ENCODE data around the gene CLIC1.
A peak's percentile ranks its signal among the peaks of the same experiment; 100 is the strongest.

The CLIC1 gene

GRCh38 chr6:31737991-31738979 is 2.0 kb upstream of the CLIC1 start:
- no peak for DNase-seq

DNA sequence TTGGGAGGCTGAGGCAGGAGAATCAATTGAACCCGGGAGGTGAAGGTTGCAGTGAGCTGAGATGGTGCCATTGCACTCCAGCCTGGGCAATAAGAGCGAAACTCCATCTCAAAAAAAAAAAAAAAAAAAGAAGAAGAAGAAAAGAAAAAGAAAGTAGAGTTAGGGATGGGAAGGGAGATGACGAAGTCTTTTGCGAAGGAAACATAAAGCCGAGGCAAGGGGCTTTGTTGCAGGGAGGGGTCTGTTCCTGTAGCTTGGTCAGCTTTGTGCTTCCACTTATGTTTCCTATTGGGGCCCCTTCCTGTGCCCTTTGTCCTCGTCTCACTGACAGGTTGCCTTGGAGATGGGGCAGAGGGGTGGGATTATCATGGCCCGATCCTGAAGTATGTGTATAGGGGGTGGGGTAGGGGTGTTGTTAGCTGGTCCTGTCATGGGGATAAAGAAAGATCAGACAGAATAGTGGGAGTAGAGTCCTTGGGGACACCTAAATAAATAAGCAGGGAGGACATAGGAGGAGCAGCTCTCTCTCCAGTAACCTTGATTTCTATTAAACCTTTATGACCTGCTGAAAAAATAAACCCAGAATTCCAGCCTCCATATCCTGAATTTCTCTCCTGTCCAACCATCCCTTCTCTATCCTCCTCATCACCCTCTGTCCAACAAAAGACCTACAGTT is 1.1 kb upstream of the CLIC1 start:
- no peak for DNase-seq

DNA sequence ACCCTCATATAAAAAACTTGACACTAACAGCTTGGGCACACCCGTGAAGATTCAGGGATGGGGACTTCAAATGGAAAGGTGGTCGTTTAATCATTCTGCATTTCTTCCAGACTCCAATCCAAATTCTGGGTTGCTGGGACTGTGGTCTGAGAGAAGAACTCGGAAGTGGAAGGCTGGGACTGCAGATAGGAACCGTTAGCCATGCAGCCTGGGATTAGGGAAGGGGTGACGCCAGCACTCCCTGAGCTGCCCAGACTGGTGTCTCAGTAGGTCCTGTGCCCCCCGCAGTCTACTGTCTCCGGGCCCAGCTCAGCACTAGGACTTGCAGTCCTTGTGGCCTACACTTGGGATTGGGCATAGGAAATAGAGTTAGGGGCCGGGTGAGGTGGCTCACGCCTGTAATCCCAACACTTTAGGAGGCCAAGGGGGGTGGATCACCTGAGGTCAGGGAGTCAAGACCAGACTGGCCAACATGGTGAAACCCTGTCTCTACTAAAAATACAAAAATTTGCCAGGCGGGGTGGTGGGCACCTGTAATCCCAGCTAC is 511 bp upstream of the CLIC1 start:
- no peak for DNase-seq

GRCh38 chr6:31734821-31735406 is 1.4 kb downstream of the CLIC1 start:
- no peak for DNase-seq

- no peak for DNase-seq
Observed at GRCh38 chr6:31734247-31734820, 2.0 kb downstream of the CLIC1 start.

DNA sequence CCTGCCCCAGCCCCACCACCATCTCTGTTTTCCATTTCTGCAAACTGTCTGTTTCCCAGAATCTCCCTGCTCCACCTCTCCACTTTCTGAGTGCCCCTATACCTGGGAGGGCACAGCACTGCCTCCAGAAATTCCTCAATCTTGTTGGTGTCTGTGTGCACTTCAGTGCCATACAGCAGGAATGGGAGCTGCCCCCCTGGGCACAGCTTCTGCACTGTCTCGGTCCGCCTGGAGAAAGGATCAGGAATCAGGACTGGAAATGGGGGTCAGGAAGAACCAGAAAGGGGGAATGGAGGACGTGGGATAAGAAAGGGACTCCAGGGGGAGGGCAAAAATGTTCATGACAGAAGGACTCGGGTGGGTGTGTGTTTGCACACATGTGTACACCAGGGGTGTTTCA is 2.6 kb downstream of the CLIC1 start:
- no peak for DNase-seq

DNA sequence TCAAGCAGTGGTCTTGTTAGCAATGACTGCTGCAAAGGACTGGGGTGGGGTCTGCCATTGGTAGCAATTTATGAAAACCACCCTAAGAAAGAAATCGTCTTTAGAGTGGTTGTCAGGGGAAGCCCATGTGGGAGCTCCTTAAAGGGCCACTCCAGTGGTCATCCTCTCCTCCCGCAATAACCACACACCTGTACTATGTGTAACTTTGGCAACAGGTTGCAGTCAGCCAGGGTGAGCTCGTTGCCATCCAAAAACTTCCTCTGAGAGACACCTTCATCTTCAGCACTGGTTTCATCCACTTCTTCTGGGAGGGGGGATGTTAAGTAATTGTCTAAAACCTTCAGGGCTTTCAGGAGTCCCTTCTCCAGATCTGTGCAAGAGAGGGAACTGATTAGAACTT is 4.3 kb downstream of the CLIC1 start:
- DNase-seq = no peak

DNA sequence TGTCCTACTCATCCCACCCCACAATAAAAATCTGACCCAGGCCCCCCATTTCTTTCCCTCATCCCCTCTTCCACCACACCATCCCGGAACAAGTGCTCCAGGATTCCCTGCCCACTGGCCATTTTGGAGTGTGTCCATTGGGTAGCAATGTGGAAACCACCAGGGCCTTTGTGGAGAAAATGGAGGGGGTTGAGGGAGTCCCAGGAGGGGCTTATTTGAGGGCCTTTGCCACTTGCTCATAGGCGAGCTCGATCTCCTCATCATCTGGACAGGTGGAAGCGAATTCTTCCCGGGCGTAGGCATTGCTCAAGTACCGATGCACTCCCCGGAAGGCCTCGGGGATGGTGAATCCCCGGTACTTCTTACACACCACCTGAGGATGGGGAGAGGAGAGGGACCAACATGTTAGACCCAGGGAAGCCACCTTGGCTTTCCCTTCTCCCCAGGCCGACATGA is 5.7 kb downstream of the CLIC1 start:
- DNase-seq = no peak

GRCh38 chr6:31729979-31730630 is 6.2 kb downstream of the CLIC1 start:
- DNase-seq = peak; percentile 59

DNA sequence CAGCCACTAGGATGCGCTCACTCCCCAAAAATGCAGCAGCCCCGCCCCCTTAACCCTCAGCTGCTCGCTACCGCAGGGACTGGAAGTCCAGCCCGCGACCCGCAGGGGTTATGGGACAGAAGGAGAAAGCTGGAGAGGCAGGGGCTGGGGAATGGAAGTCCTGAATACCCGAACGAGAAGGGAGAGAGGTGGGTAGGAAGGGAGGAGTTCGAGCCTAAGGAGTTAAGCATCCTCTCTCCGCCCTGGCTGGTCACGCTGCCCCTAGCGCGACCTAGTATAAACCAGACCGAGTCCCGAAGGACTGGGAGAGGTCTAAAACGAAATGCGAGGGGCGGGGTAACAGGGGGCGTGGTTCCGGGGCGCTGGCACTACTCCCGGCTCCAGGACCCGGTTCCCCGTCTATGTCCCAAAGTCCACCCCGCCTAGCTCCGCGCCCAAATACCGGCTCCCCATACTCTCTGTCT is 6.8 kb downstream of the CLIC1 start:
- DNase-seq = peak; percentile 72

DNA sequence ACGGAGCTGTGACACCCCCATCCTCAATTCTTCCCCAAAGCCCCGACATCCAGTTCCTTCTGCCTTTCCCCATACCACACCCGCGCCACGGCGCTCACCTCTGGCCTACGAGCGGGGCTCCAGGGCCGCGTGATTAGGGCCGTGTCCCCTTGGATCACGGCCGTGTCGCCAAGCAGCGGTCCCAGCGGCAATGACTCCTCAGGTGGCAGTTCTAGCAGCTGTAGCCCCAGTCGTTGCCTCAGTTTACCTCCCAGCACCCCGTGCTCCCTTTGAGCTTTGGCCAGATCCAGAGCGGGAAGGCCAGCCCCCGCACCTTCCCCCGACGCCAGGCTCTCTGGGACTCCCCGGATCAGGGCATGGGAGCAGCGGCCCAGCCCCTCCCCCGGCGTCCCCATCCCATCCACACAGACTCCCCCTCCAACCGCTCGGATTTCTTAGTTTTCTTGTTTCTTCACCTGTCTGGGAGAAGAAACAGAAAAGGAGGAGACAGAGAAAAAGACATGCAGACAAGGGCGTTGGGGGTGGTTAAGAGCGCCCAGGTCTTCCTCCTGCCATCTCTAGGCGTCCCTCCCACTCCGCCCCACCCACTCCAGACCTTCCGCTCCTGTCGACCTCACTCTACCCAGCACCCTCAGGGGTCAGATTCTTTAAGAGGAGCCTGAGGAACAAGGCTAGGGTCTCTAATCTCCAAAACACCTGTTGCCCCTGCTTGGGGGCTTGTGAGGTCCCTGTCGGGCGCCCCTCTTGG is 7.4 kb downstream of the CLIC1 start, which contains the start of gene DDAH2:
DDAH2 (minus strand) TSS at position 533 of the 748 bp plus-strand sequence; CDS start at position 395, 138 bp downstream.
- no peak for DNase-seq

DNA sequence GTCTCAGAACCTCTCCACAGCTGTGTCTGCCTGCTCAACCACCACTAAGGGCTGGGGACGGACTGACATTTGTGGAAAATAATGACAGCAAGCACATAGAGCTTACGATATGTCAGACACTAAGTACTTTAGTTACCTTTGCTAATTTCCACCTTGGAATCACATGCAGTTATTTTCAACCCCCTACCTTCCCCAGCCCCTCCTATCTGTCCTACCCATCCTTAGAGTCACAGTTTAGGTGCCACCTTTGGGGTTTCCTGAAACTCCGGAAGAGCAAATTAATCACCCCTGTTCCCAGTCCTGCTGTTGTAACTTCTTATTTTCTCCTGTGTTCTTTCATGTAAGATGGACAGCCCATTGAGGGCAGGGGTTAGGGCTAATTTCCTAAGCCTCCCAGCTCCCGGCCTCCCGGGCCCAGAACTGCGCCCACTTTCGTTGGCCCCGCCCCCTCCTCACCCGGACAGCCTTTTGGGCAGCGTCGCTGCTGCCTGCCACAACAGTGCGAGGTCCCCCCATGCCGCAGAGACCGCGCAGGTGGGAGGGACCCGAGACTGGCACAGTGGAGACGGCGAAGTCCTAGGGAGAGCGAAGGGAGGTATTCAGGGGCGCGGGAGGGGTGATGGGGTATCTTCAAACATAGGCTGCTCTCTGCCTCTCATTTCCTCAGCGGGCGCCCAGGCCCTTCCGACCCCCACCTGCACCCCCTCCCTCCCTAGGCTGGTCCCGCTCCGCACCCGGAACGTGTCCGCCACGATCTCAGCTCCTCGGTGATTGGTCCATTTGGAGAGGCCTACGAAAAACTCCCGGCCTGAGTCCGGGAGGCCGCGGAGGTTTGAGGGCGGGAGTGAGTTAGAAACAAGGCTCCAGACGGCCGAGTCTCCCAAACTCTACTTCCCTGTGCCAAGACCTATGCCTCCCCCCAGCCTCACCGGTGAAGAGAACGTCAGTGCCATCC is 8.3 kb downstream of the CLIC1 start:
- no peak for DNase-seq

DNA sequence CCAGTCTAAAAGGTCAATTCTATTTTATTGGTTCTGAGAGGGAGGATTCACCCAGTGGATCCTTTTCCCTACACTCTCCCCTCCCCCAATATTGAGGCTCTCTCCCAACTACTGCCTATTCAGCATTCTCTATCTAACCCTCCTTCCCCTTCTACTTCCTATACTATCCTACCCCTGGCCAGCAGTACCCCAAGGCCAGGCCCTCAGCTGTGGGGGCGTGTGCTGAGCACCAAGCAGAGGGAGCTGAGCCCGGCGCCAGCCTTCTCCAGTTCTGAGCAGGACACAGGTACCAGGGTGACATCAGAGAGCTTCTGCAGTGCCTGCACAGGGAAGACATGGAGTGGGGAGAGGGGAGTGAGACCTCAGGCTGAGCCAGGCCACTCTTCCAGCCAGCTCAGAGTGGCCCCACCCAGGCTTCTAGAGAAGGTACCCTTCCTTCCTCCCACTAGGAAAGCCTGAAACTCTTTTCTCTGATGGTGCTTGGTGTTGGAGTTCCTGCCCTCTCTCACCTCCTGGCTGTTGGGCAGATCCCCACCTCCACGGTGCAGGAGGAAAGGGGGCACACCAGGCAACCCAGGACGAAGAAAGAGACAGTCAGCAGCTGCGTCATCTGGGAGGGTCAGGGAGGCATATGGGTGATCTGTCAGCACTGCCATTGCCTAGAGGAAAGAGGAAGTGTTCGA is 9.2 kb downstream of the CLIC1 start:
- no peak for DNase-seq

DNA sequence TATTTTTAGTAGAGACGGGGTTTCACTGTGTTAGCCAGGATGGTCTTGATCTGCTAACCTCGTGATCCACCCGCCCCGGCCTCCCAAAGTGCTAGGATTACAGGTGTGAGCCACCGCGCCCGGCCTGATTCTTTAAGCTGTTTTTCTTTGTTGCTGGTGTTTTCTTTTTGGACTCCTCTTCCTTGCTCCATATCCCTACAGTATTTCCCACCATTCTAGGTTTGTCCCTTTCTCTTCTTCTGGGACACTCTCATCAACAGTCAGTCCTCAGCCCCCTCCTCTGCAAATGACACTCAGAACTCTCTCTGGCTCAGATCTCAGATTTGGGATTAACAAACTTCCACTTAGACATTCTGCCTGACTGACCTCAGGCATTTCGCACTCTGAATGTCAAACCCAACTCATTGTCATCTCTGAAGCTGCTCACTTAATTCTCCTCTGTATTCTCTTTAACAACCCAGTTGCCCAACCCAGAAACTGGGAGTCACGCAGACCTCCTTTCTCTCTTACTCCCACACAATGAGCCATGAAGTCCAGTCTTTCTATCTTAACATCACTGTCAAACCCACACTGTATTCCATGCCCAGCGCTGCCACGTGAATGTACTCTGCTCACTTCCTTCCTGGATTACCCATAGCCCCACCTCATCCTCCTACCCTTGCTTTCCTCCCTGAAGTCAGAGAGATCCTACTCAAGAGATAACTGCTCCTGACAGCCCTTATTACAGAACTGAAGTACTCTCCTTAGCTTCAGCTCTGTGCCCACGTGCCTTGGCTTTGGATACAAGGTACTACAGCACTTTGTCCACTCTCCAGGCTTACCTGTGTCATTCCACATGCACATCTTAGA is 10.6 kb downstream of the CLIC1 start:
- no peak for DNase-seq

DNA sequence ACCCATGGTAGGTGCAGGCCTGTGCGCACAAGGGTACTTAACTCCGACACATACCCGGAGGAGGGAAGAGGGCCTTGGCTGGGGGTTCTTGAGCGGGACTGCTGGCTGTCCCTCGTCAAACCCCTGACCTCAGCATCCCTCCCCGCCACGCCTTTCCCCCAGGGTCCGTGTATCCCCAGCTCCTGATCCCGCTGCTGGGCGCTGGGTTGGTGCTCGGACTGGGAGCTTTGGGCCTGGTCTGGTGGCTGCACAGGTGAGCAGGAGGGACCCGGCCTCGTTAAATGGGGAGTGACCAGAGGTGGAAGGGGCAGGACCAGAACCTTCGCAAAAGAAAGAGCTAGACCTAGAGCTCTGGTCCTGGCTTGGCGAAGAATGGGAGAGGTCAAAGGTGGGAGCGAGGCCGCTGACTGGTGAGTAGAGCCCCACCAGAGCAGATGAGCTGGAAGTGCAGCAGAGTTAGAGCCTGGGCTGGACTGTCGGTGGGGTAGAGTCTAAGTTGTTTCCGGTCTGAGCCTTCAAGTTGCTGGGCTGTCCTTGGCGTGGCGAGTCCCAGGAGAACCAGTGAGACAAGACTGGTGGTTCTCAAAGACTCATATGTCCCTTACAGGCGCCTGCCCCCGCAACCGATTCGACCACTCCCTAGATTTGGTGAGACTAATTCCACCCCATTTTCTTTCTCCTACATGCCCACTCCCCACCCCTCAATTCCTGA is 12.2 kb downstream of the CLIC1 start:
- no peak for DNase-seq

- DNase-seq = no peak
Observed at GRCh38 chr6:31723245-31723979, 12.9 kb downstream of the CLIC1 start, which contains the start of gene MPIG6B. TSS of gene MPIG6B (plus strand) at chr6:31723373. CDS start at chr6:31723384, 11 bp downstream.

DNA sequence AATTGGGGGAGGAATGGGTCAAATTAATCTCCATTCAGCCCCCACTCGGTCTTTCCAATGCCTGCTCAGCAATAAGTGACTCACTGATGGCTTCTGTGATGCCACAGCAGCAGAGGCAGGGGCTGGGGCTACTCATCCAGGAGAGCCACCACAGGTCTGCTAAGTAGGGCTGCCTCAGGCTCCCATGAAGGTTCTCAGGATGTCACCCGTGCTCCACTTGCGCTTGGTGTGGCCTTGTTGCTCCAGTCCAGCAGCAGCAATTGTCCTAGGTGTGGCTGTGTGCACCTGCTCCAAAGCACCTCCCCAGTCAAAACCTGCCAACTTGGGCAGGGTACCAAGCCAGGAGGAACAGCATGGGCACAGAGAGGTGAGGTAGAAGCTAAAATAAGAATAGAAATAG is 14.2 kb downstream of the CLIC1 start:
- no peak for DNase-seq
